T-helper 22 cell (primary cell): Measurements from ENCODE around the gene RHEB.

Experiments used
- DNase-seq: peaks from one replicate; pipeline ENCODE4 v3.0.0-alpha.2; 2020; ENCODE audit warnings: low read depth

RHEB gene

DNA sequence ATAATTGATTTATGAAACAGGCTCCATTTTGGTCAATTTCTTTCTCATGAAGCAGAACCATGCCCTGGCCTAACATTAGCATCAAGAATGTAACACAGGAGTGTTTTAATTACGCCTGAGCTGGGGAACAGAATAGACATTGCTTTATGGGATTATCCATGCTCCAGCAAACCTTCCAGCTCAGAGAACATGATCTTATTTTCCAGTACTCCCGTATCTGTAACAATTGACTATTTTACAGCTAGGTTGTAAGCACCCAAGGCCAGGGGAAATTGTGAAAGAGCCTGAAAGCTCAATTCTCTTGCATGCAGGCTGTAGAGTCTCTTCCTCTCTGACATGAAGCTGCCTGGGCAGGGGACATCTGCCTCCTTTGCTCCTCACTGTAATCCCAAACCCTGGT lies 49.0 kb downstream of the RHEB start:
- no peak for DNase-seq

GRCh38 chr7:151469281-151469680 lies 50.4 kb downstream of the RHEB start:
- no peak for DNase-seq

- no peak for DNase-seq
Observed at GRCh38 chr7:151468217-151469018, 51.3 kb downstream of the RHEB start.

- no peak for DNase-seq
Observed at GRCh38 chr7:151465169-151465568, 54.5 kb downstream of the RHEB start.

GRCh38 chr7:151462306-151462779 lies 57.4 kb downstream of the RHEB start:
- DNase-seq: no peak

DNA sequence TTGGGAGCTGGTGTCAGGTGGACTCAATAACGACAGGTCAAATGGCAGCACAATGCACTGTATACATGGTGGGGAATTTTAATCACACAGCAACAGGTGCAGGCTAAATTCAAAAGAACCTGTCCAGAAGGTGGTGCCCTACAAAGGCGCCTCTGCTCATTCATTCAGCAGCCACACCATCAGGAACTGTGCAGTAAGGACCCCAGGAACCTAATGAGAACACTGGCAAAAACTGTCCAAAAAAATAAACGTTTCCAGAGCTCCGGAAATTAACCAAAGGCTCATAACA lies 57.8 kb downstream of the RHEB start:
- DNase-seq: no peak

- no peak for DNase-seq
Observed at GRCh38 chr7:151461096-151461941, 58.4 kb downstream of the RHEB start.

GRCh38 chr7:151460474-151460855 lies 59.2 kb downstream of the RHEB start:
- no peak for DNase-seq

DNA sequence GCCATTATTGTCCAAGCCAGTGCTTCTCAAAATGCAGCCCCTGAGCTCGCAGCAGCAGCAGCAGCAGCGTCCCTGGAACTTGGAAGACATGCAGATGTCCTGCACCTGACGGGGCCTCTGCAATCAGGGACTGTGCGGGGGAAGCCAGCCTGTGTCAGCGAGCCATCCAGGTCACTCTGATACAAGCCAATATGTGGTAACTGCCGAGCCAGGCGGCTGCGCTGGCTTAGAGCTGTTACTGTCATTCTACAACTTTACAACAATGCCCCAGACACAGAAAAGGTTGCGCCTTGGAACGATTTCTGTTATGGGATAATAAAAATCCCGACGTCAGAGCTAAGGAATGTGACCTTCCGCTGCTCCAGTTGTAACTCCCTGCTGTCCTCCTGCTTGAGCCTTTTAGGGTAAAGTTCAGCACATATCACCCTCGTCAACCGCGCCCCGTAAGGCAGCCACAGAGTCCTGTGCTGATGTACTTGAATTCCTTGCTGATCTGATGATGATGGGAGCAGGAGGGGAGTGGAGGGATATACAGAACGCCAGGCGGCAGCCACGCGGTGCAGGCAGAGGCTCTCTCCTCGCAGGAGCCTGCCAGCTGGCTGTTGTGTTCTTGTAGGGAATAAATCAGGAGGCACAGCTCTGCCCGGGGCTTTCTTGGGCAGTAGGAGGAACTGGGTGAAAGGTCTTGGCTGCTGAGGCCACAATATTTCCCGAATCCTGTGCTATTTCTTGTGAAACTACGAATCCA lies 59.8 kb downstream of the RHEB start:
- DNase-seq: no peak

DNA sequence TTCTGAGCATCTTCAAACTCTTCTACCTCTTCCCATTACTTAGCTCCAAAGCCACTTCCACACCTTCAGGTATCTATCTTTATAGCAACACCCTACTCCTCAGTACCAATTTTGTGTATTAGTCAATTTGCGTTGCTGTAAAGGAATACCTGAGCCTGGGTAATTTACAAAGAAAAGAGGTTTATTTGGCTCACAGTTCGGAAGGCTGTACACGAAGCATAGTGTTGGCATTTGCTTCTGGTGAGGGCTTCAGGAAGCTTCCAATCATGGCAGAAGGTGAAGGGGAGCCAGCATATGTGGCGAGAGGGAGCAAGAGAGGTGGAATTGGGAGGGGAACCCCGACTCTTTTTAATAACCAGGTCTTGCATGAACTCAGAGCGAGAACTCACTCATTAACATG lies 62.2 kb downstream of the RHEB start:
- no peak for DNase-seq

DNA sequence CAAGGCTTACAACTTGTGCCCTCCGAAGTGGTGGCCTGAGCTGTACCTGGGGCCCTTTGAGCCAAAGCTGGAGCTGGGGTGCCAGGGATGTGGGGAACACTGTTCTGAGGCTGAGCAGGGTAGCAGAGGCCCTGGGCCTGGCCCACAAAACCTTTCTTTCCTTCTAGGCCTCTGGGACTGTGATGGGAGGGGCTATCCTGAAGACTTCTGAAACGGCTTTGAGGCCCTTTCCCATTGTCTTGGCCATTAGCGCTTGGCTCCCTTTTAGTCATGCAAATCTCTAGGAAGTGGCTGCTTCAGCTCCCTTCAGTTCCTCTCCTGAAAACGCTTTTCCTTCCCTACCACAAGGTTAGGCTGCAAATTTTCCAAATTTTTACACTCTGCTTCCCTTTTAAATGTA lies 62.9 kb downstream of the RHEB start:
- DNase-seq: no peak

GRCh38 chr7:151456276-151456675 lies 63.4 kb downstream of the RHEB start:
- no peak for DNase-seq

DNA sequence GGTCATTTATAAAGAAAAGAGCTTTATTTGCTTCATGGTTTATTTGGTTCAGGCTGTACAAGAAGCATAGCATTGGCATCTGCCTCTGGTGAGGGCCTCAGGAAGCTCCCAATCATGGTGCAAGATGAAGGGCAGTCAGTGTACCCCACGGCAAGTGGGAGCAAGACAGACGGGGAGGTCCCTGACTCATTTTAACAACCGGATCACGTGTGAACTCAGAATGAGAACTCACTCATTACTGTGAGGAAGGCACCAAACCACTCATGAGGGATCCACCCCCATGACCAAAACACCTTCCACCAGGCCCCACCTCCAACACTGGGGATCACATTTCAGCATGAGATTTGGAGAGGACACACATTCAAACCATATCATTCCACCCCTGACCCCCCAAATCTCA lies 64.0 kb downstream of the RHEB start:
- DNase-seq: no peak

GRCh38 chr7:151454932-151455530 lies 64.7 kb downstream of the RHEB start:
- DNase-seq: no peak

DNA sequence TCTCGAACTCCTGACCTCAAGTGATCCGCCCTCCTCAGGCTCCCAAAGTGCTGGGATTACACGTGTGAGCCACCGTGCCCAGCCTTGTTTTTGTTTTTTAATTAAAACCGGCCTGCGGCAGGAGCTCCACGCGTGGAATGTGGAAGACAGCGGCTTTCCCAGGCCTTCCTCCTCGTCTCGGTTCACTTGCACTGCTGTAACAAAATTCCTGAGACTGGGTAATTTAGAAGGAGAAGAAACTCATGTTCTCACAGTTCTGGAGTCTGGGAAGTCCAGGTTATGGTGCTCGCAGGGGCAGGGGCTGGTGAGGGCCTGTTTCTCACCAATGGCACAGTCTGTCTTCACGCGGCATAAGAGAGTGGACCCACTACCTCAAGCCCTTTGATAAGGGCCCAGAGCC lies 65.4 kb downstream of the RHEB start:
- no peak for DNase-seq

DNA sequence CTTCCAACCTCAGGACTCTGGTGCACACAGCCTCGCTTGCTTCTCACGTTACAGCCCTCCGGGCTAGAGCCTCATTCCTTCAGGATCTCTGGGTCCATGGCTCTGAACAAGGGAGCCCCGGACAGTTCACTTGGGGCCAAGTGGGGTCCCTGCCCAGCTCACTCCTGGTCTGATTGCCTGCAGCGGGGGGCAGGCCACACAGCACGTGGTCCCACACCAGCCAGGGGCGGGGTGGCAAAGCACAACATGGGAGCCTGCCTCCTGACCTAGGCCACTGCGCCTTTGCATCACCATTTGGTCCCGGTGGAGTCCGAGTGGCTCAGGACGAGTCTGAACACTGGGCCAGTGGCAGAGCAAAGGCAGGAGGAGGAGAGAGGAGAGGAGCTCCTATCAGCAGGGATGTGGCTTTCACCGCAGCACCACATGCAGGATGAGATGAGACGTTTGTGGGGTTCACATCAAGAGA lies 66.3 kb downstream of the RHEB start:
- DNase-seq: no peak

GRCh38 chr7:151452680-151453325 lies 66.9 kb downstream of the RHEB start:
- no peak for DNase-seq

- no peak for DNase-seq
Observed at GRCh38 chr7:151451626-151452571, 67.8 kb downstream of the RHEB start.

DNA sequence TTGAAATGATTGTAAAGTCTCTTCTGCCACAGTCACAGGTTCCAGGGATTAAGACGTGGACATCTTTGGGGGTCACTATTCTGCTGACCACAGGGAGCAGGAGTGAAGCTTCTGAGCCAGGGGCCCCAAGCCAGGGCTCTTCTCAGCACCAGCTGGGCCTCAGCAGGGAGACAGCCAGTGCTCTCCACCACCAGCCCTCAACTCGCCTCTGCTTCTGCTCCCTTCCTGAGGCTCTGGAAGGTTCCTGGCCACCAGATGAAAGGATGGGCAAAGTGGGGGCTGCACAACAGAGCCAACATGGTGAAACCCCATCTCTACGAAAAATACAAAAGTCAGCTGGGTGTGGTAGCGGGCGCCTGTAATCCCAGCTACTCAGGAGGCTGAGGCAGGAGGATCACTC lies 68.5 kb downstream of the RHEB start:
- DNase-seq: no peak

DNA sequence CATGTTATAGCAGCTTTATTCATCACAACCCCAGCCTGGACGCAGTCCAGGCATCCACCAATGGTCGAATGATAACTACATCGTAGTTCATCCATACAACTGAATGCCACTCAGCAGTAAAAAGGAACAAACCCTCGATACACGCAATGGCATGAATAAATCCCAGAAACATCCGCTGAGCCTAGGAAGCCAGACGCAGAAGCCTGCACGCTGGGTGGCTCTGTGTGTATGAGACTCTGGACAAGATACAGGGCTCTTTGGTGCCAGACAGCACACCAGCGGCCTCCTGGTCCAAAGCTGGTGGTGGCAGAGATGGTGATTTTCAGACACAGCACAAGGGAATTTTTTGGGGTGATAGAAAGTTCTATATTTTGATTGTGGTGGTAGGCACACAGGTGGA lies 69.7 kb downstream of the RHEB start:
- no peak for DNase-seq
